ENCODE data around the gene GPANK1. TPM values are rescaled to one million over a fixed set of nuclear protein-coding genes. Genes with fewer than 3 reads are reported as not detected.
A peak's percentile ranks its signal among the peaks of the same experiment; 100 is the strongest.

Gene GPANK1
- total and polyA plus RNA-seq, 7 experiments from 2014 or later, result 12.8 to 35.1 (median 27.2) TPM

- ATAC-seq, result no peak
- Mint-ChIP-seq H3K27me3 (no peaks in the 10 kb centered on the region), H3K4me1 (peaks cover 9 to 40% (median 35%) of the 10 kb centered on the region in 7 donors), H3K9me3 (peaks cover 0 to 2% (median 0%) of the 10 kb centered on the region in 11 donors), H3K4me3 (peak overlapping the region; percentile 82 to 95 (median 93)), H3K27ac (peak overlapping the region; percentile 90 to 98 (median 96)), H3K36me3 (peaks cover 4 to 41% (median 13%) of the 10 kb centered on the region in 5 donors)
- H3K9me3 ChIP-seq (ENCODE audit: control insufficient read depth in 2 of 3, low read length in 3 of 3), result no peaks in the 10 kb centered on the region
- no peaks in the 10 kb centered on the region for H3K27me3 ChIP-seq (ENCODE audit: control insufficient read depth in 2 of 2, insufficient read depth in 2 of 2, low read length in 2 of 2)
- H3K36me3 ChIP-seq (ENCODE audit: control insufficient read depth in 2 of 3, insufficient read depth in 3 of 3, low read length in 3 of 3), result peaks cover 17 to 37% (median 18%) of the 10 kb centered on the region in 3 experiments
- peak overlapping the region; percentile 96 for H3K27ac ChIP-seq (ENCODE audit: low read depth, low read length)
- DNase-seq, result no peak
- no peak overlapping the region for H3K4me3 ChIP-seq (ENCODE audit: low read length)
- CTCF ChIA-PET, result interaction anchor here (0.8 kb wide), 1 partner anchor 125 kb away, joined by 3 read pairs; no protein-coding TSS in a partner anchor
- POLR2A ChIA-PET, result interaction anchor here (0.6 to 66.4 kb wide), 15 partner anchors 16 to 338 kb away, joined by 3 to 3078 read pairs (median 4); partner anchors contain the start of genes APOM, ATP6V1G2, BAG6 and C6orf47
- intact Hi-C loops (cut with micrococcal nuclease), result loop anchor here (2.0 to 5.0 kb wide), 10 partner anchors 17 to 1230 kb away; partner anchors contain the start of genes NELFE (in 2 of the 2), SKIC2 (in 2 of the 2), GNL1 (in 1 of the 2) and HSPA1B (in 1 of the 2)
- H3K4me1 ChIP-seq (ENCODE audit: control insufficient read depth in 2 of 2, insufficient read depth in 2 of 2, low read length in 2 of 2), result peaks cover 3 to 14% of the 10 kb centered on the region in 2 donors
Measured at GRCh38 chr6:31621991-31622390, 42.8 kb downstream of the GPANK1 start.

GRCh38 chr6:31621320-31621939, 43.4 kb downstream of the GPANK1 start:
- POLR2A ChIA-PET, result interaction anchor here (0.6 to 66.4 kb wide), 15 partner anchors 15 to 338 kb away, joined by 3 to 3078 read pairs (median 5); partner anchors contain the start of genes APOM, ATP6V1G2, BAG6 and C6orf47
- Mint-ChIP-seq H3K4me3 (peak overlapping the region; percentile 82 to 95 (median 93)), H3K27ac (peak overlapping the region; percentile 90 to 98 (median 96)), H3K4me1 (peaks cover 15 to 46% (median 41%) of the 10 kb centered on the region in 7 donors), H3K27me3 (no peaks in the 10 kb centered on the region), H3K9me3 (peaks cover 0 to 2% (median 0%) of the 10 kb centered on the region in 11 donors), H3K36me3 (peaks cover under 1 to 41% (median 10%) of the 10 kb centered on the region in 5 donors)
- Histone ChIP-seq H3K9me3 (ENCODE audit: control insufficient read depth in 2 of 3, low read length in 3 of 3) (no peaks in the 10 kb centered on the region), H3K36me3 (ENCODE audit: control insufficient read depth in 2 of 3, insufficient read depth in 3 of 3, low read length in 3 of 3) (peaks cover 12 to 31% (median 13%) of the 10 kb centered on the region in 3 experiments), H3K4me1 (ENCODE audit: control insufficient read depth in 2 of 2, insufficient read depth in 2 of 2, low read length in 2 of 2) (peaks cover 9 to 14% of the 10 kb centered on the region in 2 donors), H3K27me3 (ENCODE audit: control insufficient read depth in 2 of 2, insufficient read depth in 2 of 2, low read length in 2 of 2) (no peaks in the 10 kb centered on the region), H3K27ac (ENCODE audit: low read depth, low read length) (peak overlapping the region; percentile 96), H3K4me3 (ENCODE audit: low read length) (peak overlapping the region; percentile 90)
- CTCF ChIA-PET, result no interaction called here
- intact Hi-C loops (cut with micrococcal nuclease), result loop anchor here (2.0 to 5.0 kb wide), 10 partner anchors 17 to 1231 kb away; partner anchors contain the start of genes NELFE (in 2 of the 2), SKIC2 (in 2 of the 2), GNL1 (in 1 of the 2) and HSPA1B (in 1 of the 2)
- ATAC-seq, result no peak
- peak in 3 of 9 donors; percentile 15 to 29 (median 21) for DNase-seq

- peaks cover 6 to 24% (median 6%) of the 10 kb centered on the region in 3 experiments for H3K36me3 ChIP-seq (ENCODE audit: control insufficient read depth in 2 of 3, insufficient read depth in 3 of 3, low read length in 3 of 3)
- H3K4me1 ChIP-seq (ENCODE audit: control insufficient read depth in 2 of 2, insufficient read depth in 2 of 2, low read length in 2 of 2), result peaks cover 14 to 15% of the 10 kb centered on the region in 2 donors
- DNase-seq, result peak in 4 of 9 donors; percentile 77 to 93 (median 88)
- H3K27me3 Mint-ChIP-seq, result no peaks in the 10 kb centered on the region
- intact Hi-C loops (cut with micrococcal nuclease), result loop anchor here (1.0 to 5.0 kb wide), 24 partner anchors 18 to 1232 kb away; partner anchors contain the start of genes ABHD16A (in 2 of the 2), BAG6 (in 2 of the 2), NELFE (in 2 of the 2) and NFKBIL1 (in 2 of the 2)
- H3K36me3 Mint-ChIP-seq, result peaks cover 0 to 37% (median 4%) of the 10 kb centered on the region in 5 donors
- ChIA-PET POLR2A (interaction anchor here (0.6 to 66.4 kb wide), 16 partner anchors 15 to 1805 kb away, joined by 3 to 3078 read pairs (median 4); partner anchors contain the start of genes ATP6V1G2, BAG6, C6orf47 and CSNK2B), CTCF (no interaction called here)
- peak within 1 kb of the TSS; percentile 95 to 99 (median 96) for H3K27ac Mint-ChIP-seq
- peaks cover 0 to 2% (median 0%) of the 10 kb centered on the region in 11 donors for H3K9me3 Mint-ChIP-seq
- H3K27ac ChIP-seq (ENCODE audit: low read depth, low read length), result peak within 1 kb of the TSS; percentile 96
- H3K9me3 ChIP-seq (ENCODE audit: control insufficient read depth in 2 of 3, low read length in 3 of 3), result no peaks in the 10 kb centered on the region
- H3K27me3 ChIP-seq (ENCODE audit: control insufficient read depth in 2 of 2, insufficient read depth in 2 of 2, low read length in 2 of 2), result no peaks in the 10 kb centered on the region
- H3K4me1 Mint-ChIP-seq, result peaks cover 21 to 53% (median 46%) of the 10 kb centered on the region in 7 donors
- H3K4me3 Mint-ChIP-seq, result peak within 1 kb of the TSS; percentile 87 to 97 (median 93)
- peak; percentile 42 for ATAC-seq
- H3K4me3 ChIP-seq (ENCODE audit: low read length), result peak within 1 kb of the TSS; percentile 90
Measured at GRCh38 chr6:31620586-31621319, 44.0 kb downstream of the GPANK1 start, which contains the start of gene PRRC2A. PRRC2A (plus strand) TSS chr6:31620715; CDS start chr6:31622790, 2,075 bp downstream.

GRCh38 chr6:31619805-31620585, 44.8 kb downstream of the GPANK1 start:
- Histone ChIP-seq H3K9me3 (ENCODE audit: control insufficient read depth in 2 of 3, low read length in 3 of 3) (no peaks in the 10 kb centered on the region), H3K36me3 (ENCODE audit: control insufficient read depth in 2 of 3, insufficient read depth in 3 of 3, low read length in 3 of 3) (peaks cover 0 to 17% (median 4%) of the 10 kb centered on the region in 3 experiments), H3K4me1 (ENCODE audit: control insufficient read depth in 2 of 2, insufficient read depth in 2 of 2, low read length in 2 of 2) (peaks cover 14 to 23% of the 10 kb centered on the region in 2 donors), H3K27ac (ENCODE audit: low read depth, low read length) (peak overlapping the region; percentile 96), H3K27me3 (ENCODE audit: control insufficient read depth in 2 of 2, insufficient read depth in 2 of 2, low read length in 2 of 2) (no peaks in the 10 kb centered on the region), H3K4me3 (ENCODE audit: low read length) (peak overlapping the region; percentile 90)
- CTCF ChIA-PET, result interaction anchor here (0.6 to 0.7 kb wide), 2 partner anchors 32 to 1097 kb away, joined by 3 read pairs; partner anchors contain the start of gene BAG6
- Mint-ChIP-seq H3K27me3 (no peaks in the 10 kb centered on the region), H3K4me1 (peaks cover 26 to 60% (median 53%) of the 10 kb centered on the region in 7 donors), H3K36me3 (peaks cover 0 to 30% (median 4%) of the 10 kb centered on the region in 5 donors), H3K4me3 (peak overlapping the region; percentile 87 to 97 (median 93)), H3K9me3 (peaks cover 0 to 2% (median 0%) of the 10 kb centered on the region in 11 donors), H3K27ac (peak overlapping the region; percentile 95 to 99 (median 96))
- DNase-seq (peak; percentile 81 to 97 (median 94)), ATAC-seq (peak; percentile 88)
- POLR2A ChIA-PET, result interaction anchor here (0.6 to 66.4 kb wide), 12 partner anchors 18 to 1806 kb away, joined by 3 to 3078 read pairs (median 4); partner anchors contain the start of genes ATP6V1G2, BAG6, C6orf47 and CSNK2B
- intact Hi-C loops (cut with micrococcal nuclease), result loop anchor here (1.0 to 5.0 kb wide), 24 partner anchors 19 to 1232 kb away; partner anchors contain the start of genes ABHD16A (in 2 of the 2), BAG6 (in 2 of the 2), NELFE (in 2 of the 2) and NFKBIL1 (in 2 of the 2)

- CTCF ChIA-PET, result interaction anchor here (1.0 to 3.3 kb wide), 3 partner anchors 20 to 66 kb away, joined by 4 to 26 read pairs (median 5); no protein-coding TSS in a partner anchor
- Histone ChIP-seq H3K4me1 (ENCODE audit: control insufficient read depth in 2 of 2, insufficient read depth in 2 of 2, low read length in 2 of 2) (peaks cover 12 to 26% of the 10 kb centered on the region in 2 donors), H3K27ac (ENCODE audit: low read depth, low read length) (peak overlapping the region; percentile 70)
Measured at GRCh38 chr6:31617010-31617409, 47.8 kb downstream of the GPANK1 start.

More at GRCh38 chr6:31617010-31617409, 47.8 kb downstream of the GPANK1 start:
- intact Hi-C loops (cut with micrococcal nuclease), result no loop called here
- H3K27ac Mint-ChIP-seq, result peak overlapping the region; percentile 18 to 94 (median 90)
- POLR2A ChIA-PET, result interaction anchor here (0.6 to 66.4 kb wide), 7 partner anchors 14 to 218 kb away, joined by 3 to 3078 read pairs (median 6); partner anchors contain the start of genes ATP6V1G2, BAG6, DDX39B and GPANK1
- H3K9me3 Mint-ChIP-seq, result peaks cover 0 to 2% (median 0%) of the 10 kb centered on the region in 11 donors
- H3K36me3 ChIP-seq (ENCODE audit: control insufficient read depth in 2 of 3, insufficient read depth in 3 of 3, low read length in 3 of 3), result no peaks in the 10 kb centered on the region
- no peaks in the 10 kb centered on the region for H3K9me3 ChIP-seq (ENCODE audit: control insufficient read depth in 2 of 3, low read length in 3 of 3)
- peaks cover 32 to 65% (median 56%) of the 10 kb centered on the region in 7 donors for H3K4me1 Mint-ChIP-seq
- peaks cover 0 to 15% (median 0%) of the 10 kb centered on the region in 5 donors for H3K36me3 Mint-ChIP-seq
- DNase-seq (no peak), ATAC-seq (no peak)
- H3K4me3 Mint-ChIP-seq, result peak overlapping the region; percentile 23 to 87 (median 82)
- H3K4me3 ChIP-seq (ENCODE audit: low read length), result peak overlapping the region; percentile 59
- no peaks in the 10 kb centered on the region for H3K27me3 ChIP-seq (ENCODE audit: control insufficient read depth in 2 of 2, insufficient read depth in 2 of 2, low read length in 2 of 2)
- H3K27me3 Mint-ChIP-seq, result no peaks in the 10 kb centered on the region

Data from naive thymus-derived CD4-positive, alpha-beta T cell (primary cell).